NOMO-1 treated with dmso at 0.1 percent for 144 hours (cell line): ENCODE measurements around the gene ALDH1A3.
"Not testable (repeated sequence)": the region's sequence is repeated elsewhere in the genome, so short reads cannot be mapped to it uniquely, and the experiment has no call there.

ENCODE experiments used
- DNase-seq: peaks from one replicate; lab custom pipeline; 2025; ENCODE audit not compliant: unreplicated experiment; lab: John Stamatoyannopoulos, UW

Gene ALDH1A3

DNA sequence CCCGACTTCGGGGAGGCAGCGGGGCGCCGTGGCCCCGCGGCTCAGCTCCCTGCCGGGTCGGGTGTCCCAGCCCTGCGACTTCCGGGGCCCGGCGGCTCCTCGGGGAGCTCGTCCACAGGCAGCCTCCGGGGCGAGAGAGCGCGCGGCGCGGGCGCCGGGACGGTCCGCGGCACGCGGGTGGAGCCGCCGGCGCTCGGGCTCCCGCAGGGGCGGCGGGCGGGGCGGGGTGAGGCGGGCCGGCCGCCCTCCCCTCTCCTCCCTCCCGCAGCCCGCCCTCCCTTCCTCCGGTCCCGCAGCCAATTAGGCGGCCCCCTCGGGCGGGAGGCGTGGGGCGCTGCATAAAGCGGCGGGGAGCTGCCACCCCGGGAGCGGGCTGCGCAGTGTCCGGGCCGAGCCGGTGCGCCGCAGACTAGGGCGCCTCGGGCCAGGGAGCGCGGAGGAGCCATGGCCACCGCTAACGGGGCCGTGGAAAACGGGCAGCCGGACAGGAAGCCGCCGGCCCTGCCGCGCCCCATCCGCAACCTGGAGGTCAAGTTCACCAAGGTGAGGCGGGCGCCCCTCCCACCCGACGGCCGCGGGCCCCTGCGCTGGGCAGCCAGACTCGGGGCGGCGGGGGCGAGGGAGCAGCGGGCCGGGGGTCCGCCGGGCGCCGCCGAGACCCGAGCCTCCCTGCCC, at the start of gene ALDH1A3:
Gene ALDH1A3, plus strand, starts transcription at position 368 of the 675 bp plus-strand sequence. Its CDS starts 77 bp downstream, at position 445.
- DNase-seq, result no peak

DNA sequence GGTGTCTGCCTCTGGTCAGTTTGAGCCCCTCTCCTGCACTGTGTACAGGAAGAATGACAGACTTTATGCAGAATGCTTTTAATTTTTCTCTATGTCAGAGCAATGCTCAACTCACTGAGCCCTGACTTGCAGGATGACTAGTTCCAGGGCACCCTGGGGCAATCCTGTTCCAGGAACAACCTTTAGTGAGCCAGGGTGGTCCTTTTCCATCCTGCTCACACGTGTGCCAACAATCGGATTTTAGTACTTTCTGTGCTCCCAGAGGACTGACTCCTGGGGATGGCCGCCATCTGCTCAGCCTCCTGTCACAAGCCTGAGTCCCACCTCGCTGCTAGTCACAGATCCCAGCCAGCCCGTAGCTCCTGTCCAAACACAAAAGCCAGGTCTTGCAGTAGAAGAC, 48.2 kb upstream of the ALDH1A3 start:
- DNase-seq, result no peak

DNA sequence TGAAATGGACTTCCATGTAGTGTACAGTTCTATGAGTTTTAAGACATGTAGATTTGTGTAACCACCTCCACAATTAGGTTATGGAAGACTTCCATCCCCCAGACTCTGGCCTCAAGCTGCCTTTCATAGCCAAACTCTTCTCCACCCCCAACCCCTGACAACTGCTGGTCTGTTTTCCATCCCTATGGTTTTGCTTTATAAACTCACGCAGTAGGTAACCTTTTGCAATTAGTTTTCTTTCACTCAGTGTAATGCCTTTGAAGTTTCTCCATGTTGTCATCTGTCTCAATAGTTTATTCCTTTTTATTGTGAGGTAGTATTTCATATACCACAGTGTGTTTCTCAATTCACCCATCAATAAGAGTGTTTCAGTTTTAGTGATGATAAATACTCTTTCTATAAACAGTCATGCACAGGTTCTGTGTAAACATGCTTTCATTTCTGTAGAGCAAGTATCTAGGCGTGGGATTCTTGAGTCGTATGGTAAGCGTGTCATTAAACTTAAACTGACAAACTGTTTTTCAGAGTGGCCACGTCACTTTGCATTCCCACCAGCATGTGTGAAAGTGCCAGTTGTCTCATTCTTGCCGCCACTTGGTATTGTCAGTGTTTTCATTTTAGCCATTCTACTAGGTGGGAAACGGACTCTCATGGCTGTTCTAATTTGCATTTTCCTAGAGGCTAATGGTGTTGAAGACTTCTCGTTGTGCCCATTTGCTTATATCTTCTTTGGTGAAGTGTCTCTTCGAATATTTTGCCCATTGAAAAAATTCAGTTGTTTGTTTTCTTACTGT, 47.3 kb upstream of the ALDH1A3 start:
- DNase-seq, result no peak

DNA sequence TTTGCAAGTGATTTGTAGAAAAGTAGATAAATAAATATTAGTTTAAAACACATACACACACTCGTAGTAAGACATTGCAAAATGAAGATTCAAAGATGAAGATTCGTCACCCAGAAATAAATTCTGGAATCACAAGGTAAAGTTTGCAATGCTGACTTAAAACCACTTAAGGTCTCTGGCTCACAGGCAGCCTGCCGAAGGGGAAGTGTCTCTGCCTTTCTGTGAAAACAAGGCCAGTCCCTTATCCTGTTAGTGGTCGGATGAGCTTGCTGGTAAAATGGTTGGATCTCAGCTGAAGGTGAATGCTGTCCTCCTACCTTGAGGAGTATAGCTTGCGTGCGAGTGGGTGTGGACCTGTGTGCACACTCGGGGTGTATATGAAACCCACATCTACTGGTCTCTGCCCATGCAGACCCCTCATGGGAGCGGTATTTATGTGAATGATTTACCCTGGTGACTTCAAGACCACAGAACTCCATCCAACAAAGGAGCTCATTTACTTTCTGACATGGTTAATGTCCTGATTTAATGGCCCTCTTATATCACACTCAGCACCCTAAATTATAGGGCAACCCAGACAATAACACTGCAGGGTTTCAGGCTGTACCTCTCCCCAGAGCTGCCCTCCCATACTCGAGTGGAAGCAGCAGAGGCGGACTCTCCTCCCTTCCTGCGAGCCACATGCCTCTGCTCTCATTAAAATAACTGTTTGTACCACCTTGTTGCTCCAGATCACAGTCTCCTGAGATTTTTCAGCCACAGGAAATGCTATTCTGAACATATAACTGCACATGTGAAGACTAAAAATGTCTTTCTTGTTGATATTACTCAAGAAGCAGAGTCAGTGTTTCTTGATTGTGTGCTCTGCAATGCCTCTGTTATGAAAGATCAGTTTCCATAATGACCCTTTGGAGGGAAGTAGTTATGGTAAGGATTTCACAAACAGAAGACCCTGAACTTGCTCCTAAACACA, 45.9 kb upstream of the ALDH1A3 start:
- DNase-seq, result peak; percentile 82

DNA sequence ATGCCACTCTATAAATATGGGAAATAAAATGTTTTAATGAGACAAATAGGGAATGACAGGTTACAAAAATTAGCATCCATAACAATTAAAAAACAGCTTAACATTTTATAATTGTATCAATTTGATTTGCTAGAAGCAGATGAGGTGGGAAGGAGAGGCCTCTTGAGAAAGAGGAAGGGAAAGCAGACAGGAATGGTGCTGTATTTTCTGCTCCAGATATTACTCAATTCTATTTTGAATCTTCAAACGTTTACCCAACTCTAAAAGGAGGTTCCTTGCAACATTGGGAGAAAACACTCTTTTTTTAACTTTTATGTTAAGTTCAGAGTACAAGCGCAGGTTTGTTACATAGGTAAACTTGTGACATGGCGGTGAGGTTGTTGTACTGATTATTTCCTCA, 44.9 kb upstream of the ALDH1A3 start:
- peak; percentile 35 for DNase-seq

DNA sequence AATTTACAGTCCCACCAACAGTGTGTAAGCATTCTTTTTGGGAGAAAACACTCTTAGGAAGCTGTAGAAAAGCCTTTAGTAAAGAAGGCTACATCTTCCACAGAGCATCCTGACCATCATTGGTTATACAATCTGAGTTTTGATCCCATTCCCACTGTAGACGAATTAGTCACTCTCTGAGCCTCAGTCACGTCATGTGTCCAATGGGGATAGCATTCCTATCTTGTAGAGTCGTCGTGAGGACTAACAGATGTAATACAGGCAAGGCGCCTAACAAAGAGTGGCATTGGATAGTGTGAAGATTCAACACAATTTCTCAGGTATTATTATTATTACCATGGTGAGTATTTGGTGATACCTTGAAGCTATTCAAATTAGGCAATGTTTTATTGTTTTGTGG, 44.0 kb upstream of the ALDH1A3 start:
- DNase-seq, result no peak

DNA sequence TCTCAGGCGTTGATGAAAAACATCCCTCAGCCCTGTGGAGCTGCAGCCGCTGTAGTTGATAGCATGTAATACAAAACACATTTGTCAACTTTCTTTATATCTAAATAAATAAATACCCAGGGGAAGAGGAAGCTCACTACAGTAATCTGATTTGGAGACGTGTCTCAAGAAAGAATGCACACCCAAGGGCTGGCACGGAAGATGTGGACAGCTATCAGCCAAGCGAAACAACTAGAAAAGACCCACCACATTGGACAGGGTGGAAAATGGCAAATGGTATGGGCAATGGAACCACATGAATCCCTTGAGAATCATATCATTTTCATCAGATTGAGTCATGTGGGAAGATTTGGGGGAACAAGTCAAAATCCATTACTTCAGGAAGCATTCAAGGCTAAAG, 43.1 kb upstream of the ALDH1A3 start:
- DNase-seq, result no peak

DNA sequence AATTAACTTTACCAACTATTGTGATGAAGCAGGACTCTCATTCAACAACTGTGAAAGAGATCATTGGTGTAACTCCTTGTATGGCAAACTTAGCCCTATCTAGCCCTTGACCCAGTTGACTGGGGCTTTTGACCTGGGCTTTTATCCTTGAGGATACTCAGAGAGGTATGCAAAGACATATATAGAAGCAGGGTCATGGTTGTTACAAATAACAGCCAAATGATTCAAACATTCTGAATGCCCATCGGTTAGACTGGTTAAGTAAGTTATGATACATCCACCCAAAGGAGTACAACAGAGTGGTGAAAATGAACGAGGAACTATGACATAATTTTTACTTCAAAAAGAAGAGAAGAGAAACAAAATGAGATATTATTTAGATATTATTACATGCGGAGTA, 38.2 kb upstream of the ALDH1A3 start:
- DNase-seq, result no peak

DNA sequence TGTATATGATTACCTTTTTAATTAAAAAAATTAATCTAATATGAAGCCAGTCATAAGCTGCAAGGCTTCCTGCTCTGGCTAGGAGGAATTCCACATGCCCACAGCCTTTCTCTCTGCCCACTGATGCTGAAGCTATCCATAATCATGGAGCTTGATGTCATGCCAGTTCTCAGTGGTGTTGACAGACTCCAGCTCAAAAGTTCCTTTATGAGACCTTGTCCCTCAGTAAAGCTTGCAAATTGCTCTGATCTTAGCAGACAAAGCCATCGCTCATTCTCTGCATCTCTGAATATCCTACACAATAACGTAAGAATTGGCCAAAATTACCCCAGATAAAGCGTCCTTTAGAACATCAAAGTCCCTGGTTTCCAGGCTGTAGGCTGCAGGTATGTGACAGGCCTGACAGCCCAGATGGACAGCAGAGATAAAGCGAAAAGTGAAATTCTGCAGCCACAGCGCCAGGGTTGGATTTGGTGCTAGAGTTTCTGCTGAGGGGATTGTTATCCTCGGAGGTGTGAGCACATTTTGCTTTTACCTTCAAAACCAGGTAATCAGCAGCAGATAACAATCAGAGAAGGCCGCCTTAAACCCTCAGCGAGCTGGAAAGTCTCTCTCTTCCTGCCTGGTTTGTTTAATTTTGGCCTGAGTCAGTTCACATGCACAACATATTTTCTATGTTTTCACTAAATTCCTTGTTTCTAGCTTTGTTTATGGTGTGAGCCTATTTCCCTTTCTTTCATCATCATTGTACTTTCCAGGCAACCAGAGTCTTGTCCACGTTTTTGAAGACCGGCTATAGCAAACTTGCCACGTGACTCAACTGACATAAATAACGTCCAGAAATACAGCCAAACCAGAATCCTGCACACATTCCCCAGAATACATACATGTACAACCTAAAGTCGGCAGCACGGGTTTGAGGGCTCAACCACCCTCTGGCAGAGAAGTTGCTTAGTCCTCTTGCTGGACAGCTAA, 36.6 kb upstream of the ALDH1A3 start:
- DNase-seq, result no peak

DNA sequence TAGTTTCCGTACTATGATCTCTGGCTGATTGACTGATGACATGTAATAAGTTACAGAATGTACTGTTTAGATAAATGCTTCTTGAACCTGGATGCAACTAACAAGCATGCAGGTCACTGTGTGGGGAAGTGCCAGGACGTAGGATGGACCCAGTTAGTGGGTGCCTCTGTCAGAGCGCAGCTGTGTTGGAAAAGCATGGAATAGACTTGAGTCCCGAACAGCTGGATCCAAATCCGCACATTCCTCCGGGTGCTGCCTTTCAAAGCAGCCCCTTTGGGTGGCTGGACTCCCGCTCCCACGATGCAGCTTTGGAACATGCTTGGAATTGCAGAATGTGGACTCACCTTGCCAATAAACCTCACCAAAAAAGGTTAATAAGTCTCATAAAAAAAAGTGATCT, 35.5 kb upstream of the ALDH1A3 start:
- DNase-seq, result no peak

DNA sequence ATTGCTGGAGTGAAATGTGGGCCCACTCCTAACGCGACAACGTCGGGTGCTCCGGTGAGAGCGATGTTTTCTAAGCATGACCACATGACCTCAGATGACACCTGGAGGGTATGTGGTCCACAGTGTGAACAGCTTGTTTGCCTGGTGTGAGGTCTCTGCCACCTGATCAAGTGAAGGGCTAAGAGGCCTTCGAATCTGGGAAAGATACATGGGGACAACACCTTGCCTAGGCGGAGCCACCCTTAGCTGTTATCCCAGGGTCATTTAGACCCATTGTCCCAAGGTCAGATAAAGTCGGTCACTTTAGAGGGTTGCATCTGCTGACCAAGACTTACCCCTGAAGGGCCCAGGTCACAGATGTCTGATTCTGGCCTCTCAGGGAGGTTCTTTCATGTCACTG, 34.9 kb upstream of the ALDH1A3 start:
- no peak for DNase-seq

DNA sequence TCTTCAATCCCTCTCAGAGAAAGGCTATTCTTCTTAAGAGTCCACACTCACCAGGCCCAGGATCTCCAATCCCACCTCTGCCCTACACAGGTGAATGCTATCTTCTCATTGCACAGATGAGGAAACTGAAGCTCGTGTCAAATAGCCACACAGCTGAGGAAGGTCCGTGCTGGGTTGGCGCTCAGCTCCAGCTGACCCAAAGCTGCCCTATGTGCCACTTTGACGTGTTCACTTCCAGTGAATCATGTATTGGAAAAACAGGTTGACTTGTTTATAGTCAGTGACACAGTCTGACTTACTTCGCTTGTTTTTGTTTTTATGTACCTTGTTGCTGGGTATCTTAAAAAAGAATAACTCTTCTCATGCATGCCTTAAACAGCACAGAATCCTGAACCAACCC, 32.4 kb upstream of the ALDH1A3 start:
- no peak for DNase-seq

DNA sequence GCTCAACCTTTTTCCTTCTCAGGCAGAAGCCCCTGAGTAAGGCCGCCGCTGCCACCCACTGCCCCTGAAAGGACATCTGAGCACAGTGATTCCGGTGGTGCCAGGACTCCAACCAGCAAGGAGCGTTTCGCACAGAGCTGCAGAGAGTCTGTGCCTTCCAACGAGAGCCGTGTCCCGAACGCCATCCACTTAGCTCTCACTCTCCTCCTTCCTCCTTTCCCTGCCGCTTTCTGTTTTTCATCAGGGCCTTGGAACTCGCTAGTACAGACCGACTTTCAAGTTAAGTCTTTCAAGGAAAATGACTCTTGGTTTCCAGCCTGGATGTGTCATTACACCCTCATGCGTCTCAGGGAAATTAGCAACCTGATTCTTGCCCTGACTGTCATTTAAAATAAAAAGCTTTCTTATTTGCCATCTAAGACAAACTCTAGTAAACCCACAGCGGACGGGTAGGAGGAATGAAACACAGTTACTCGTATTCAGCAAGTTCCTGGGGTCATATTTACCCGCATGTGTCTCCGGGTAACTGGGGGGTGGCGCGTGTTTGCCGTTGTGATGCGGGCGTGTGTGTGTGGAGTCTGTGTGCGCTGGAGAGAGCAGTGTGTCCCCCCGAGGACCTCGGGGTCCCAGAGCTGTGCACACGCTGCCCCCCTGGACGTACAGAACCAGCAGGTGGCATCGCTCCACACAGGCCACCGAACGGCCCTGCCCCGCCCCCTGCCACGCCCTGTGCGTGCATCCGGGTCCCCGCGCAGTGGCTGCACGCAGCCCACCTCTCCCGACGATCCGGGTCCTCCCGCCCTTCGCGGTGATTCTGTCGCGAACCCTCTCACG, 30.4 kb upstream of the ALDH1A3 start:
- DNase-seq, result peak; percentile 74

DNA sequence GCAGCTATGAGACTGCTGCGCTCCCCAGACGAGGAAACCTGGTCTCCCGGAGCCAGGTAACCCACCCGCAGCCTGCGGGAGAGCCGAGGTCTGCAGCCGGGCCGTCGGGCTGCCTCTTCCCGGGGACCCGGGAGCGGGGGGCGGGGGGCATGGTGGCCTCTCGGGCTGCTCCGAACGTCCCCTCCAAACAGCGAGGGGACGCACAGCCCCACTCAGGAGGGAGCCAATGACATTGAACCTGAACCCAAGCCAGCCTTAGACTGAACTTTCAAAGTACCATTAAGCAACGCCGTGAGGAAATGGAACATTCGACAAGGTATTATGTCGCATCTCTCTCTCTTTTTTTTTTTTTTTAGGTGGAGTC, 29.8 kb upstream of the ALDH1A3 start:
- DNase-seq, result no peak

DNA sequence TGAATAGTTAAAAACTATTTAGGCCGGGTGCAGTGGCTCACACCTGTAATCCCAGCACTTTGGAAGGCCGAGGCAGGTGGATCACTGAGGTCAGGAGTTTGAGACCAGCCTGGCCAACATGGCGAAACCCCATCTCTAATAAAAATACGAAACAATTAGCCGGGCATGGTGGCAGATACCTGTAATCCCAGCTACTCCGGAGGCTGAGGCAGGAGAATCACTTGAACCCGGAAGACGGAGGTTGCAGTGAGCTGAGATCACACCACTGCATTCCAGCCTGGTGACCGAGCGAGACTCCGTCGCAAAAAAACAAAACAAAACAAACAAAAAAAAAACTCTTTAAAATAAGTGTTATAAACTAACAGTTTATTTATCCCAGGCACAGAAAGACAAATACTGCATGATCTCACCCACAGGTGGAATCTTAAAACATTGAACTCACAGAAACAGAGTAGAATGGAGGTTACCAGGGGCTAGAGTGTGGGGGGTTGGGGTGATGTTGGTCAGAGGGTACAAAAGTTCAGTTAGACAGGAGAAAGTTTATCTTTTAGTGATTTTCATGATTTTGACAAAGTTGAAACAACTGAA, 28.1 kb upstream of the ALDH1A3 start:
- DNase-seq, result not testable (repeated sequence)

DNA sequence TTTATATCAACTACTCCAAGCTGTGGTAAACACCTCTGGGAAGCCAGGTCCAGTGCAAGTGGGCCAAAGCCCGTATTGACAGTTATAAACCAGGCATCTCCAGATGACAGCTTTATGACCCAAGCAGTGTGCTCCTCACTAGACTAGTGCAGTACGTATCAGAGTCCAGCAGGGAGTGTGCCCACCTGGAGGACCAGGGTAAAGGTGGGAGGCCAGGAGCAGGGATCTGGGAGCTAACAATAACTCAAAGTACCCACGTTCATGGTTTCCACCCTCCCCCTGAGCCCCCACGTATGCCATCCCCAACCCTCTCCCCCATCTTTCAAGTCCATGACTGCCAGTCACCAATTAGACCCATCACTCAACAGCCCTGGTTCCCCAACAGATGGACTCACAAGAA, 27.0 kb upstream of the ALDH1A3 start:
- no peak for DNase-seq

DNA sequence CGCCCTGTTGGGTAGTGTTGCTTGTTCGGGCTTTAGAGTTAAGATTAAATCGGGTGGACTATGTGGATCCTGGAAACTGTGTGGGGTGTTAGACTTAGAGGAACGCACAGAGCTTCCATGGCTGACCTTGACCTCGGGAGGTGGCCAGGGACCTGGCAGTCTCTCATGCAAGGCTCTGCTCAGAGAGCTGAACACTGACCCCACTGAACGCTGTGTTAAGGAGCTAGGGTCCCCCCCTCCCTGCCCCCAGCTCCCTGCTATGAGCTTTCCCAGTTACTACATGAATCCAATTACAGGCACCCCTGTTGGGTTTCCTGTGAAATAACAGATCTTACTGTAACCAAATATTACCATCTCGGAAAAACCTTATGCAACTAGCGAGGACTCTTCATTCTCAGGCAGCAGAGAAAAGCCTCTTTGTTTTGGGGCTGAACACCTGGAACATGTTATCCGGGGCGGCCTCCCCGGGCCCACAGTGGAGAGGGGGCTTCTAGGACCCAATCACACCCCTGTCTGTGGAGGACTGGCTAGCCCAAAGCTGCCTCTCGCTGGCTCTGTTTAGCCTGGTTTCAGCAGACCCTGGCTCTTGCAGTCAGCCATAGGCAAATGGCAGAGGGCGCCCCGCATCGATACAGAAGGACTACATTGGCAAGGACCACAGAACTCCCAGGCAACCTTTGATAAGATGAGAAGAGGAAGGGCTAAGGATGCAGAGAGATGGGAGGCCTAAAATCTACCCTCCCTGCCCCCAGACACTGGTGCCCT, 25.8 kb upstream of the ALDH1A3 start:
- no peak for DNase-seq

DNA sequence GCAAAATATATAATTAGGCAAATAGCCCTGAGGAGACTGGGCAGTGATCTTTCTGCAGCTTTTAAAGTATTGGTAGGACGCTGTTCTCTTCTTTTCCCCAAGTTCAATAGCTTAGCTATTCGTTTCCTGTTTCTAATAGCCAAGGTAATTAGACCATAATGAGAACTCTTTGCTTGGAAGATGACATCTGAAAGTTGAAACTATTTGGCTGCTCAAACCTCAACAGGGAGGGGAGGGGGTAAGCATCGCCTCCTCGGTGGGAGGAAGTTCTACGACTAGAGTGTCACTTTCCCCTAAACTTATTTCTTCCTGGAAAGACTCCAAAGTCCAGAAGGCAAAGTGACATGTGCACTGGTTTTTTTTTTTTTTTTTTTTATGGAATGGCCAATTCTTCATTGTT, 22.8 kb upstream of the ALDH1A3 start:
- DNase-seq, result no peak
